ENCODE data around the gene KIF18A.

KIF18A gene

GRCh38 chr11:28040384-28040783 lies 67.6 kb downstream of the KIF18A start:
- DNase-seq: no peak

- DNase-seq: no peak
Observed at GRCh38 chr11:28038775-28039174, 69.2 kb downstream of the KIF18A start.

- DNase-seq: no peak
Observed at GRCh38 chr11:28026634-28027290, 81.2 kb downstream of the KIF18A start.

- no peak for DNase-seq
Observed at GRCh38 chr11:28017816-28018215, 90.1 kb downstream of the KIF18A start.

GRCh38 chr11:28011813-28012212 lies 96.1 kb downstream of the KIF18A start:
- DNase-seq: no peak

GRCh38 chr11:28009996-28010395 lies 98.0 kb downstream of the KIF18A start:
- no peak for DNase-seq

GRCh38 chr11:28009388-28009787 lies 98.6 kb downstream of the KIF18A start:
- DNase-seq: no peak

GRCh38 chr11:28003615-28004014 lies 104.3 kb downstream of the KIF18A start:
- DNase-seq: no peak

- no peak for DNase-seq
Observed at GRCh38 chr11:27998552-27998951, 109.4 kb downstream of the KIF18A start.

- no peak for DNase-seq
Observed at GRCh38 chr11:27997344-27997743, 110.6 kb downstream of the KIF18A start.

GRCh38 chr11:27996066-27996465 lies 111.9 kb downstream of the KIF18A start:
- no peak for DNase-seq

GRCh38 chr11:27995083-27995482 lies 112.9 kb downstream of the KIF18A start:
- DNase-seq: no peak

- no peak for DNase-seq
Observed at GRCh38 chr11:27991736-27992135, 116.2 kb downstream of the KIF18A start.

- no peak for DNase-seq
Observed at GRCh38 chr11:27977527-27977926, 130.4 kb downstream of the KIF18A start.

- DNase-seq: no peak
Observed at GRCh38 chr11:27977031-27977430, 130.9 kb downstream of the KIF18A start.

- no peak for DNase-seq
Observed at GRCh38 chr11:27976262-27976661, 131.7 kb downstream of the KIF18A start.

GRCh38 chr11:27973851-27974536 lies 134.0 kb downstream of the KIF18A start:
- no peak for DNase-seq

GRCh38 chr11:27972522-27973170 lies 135.3 kb downstream of the KIF18A start:
- DNase-seq: no peak

GRCh38 chr11:27971171-27971570 lies 136.8 kb downstream of the KIF18A start:
- DNase-seq: no peak
